A549 (cell line): ENCODE data around the gene SYTL2.

Experiments
- CTCF ChIP-seq: fragments of >200 bp; sonication (Bioruptor Twin); formaldehyde crosslinking; IDR thresholded peaks from 3 replicates; pipeline ENCODE4 v1.5.1; 2016
- ESRRA ChIP-seq: fragments of 150-350 bp; IDR thresholded peaks from 2 replicates; pipeline ENCODE4 v1.6.1; 2014; ENCODE audit warnings: mild to moderate bottlenecking, low read length, borderline replicate concordance
- KDM5A ChIP-seq: fragments of 200-600 bp; sonication (generic); IDR thresholded peaks from 2 replicates; pipeline ENCODE4 v1.6.1; 2016; ENCODE audit warnings: antibody characterized with exemption, mild to moderate bottlenecking
- MAZ ChIP-seq: fragments of 150-350 bp; IDR thresholded peaks from 2 replicates; pipeline ENCODE4 v1.6.1; 2014; ENCODE audit warnings: antibody characterized with exemption, low read depth, low read length, borderline replicate concordance
- POLR2A ChIP-seq: IDR thresholded peaks from 2 replicates; pipeline ENCODE4 v1.6.1; 2012; ENCODE audit warnings: mild to moderate bottlenecking, low read length
- REST ChIP-seq: fragments of 200-600 bp; sonication (generic); IDR thresholded peaks from 2 replicates; pipeline ENCODE4 v1.6.1; 2016; ENCODE audit warnings: antibody characterized with exemption, mild to moderate bottlenecking, moderate library complexity
- RNF2 ChIP-seq: fragments of 200-600 bp; sonication (generic); IDR thresholded peaks from 2 replicates; pipeline ENCODE4 v1.6.1; 2016; ENCODE audit warnings: low read depth, mild to moderate bottlenecking, antibody characterized with exemption, moderate library complexity, borderline replicate concordance
- SREBF2 ChIP-seq: fragments of 450-650 bp; IDR thresholded peaks from 2 replicates; pipeline ENCODE4 v1.6.1; 2014; ENCODE audit warnings: mild to moderate bottlenecking, moderate library complexity

- no peak for TF ChIP-seq POLR2A
- TF ChIP-seq REST: no peak
- TF ChIP-seq ESRRA: no peak
- TF ChIP-seq CTCF: no peak
- TF ChIP-seq KDM5A: no peak
- TF ChIP-seq SREBF2: no peak
- TF ChIP-seq MAZ: no peak
- no peak for TF ChIP-seq RNF2
Observed at GRCh38 chr11:85772695-85773094, 38.2 kb downstream of the SYTL2 start.
